Mucosa of rectum (tissue), 2 donors: Measurements from ENCODE around the gene RER1.

Experiments used
- H3K27ac ChIP-seq, 2 donors: one replicate each; pipeline ENCODE4 v1.7.0; 2013; ENCODE audit warnings: inconsistent platforms in 2 of 2, low read depth in 2 of 2, low read length in 2 of 2
- H3K27me3 ChIP-seq, 2 donors: one replicate each; pipeline ENCODE4 v1.7.0; 2013; ENCODE audit warnings: low read length in 2 of 2; ENCODE audit not compliant: control insufficient read depth in 2 of 2, insufficient read depth in 2 of 2
- H3K36me3 ChIP-seq, 2 donors: one replicate each; pipeline ENCODE4 v1.7.0; 2013; ENCODE audit warnings: low read length in 2 of 2; ENCODE audit not compliant: control insufficient read depth in 2 of 2, insufficient read depth in 2 of 2
- H3K4me1 ChIP-seq, 2 donors: one replicate each; pipeline ENCODE4 v1.7.0; 2013; ENCODE audit warnings: low read length in 2 of 2, mild to moderate bottlenecking in 1 of 2; ENCODE audit not compliant: control insufficient read depth in 2 of 2, insufficient read depth in 2 of 2
- H3K4me3 ChIP-seq, 2 donors: one replicate each; pipeline ENCODE4 v1.7.0; 2013; ENCODE audit warnings: low read length in 2 of 2
- H3K9ac ChIP-seq, 2 donors: one replicate each; pipeline ENCODE4 v1.7.0; 2013; ENCODE audit warnings: low read length in 2 of 2, low read depth in 1 of 2, mild to moderate bottlenecking in 1 of 2
- H3K9me3 ChIP-seq, 2 donors: one replicate each; pipeline ENCODE4 v1.7.0; 2013; ENCODE audit warnings: low read length in 2 of 2; ENCODE audit not compliant: control insufficient read depth in 2 of 2
- donor health status: healthy.
- donor health status: Normal muscosa, but diverticular disease.

The RER1 gene

DNA sequence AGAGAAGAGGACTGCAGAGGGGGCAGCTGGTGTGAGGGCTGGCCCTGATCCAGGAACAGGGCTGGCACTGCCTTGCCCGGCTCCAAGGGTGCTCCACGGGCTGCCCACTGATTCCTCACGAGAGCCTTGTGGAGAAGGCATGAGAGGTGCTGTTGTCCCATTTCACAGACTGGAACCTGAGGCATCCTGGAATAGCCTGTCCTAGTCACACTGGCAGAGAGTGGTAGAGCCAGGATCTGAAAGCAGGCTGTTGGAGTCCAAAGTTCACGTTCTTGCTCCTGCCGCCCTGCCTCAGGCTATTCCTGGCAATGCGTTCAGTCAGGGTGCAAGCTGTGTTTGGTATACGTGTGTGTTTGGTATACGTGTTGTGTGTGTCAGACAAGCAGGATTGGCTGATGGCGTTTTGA, 1.8 kb downstream of the RER1 start:
- H3K9ac ChIP-seq = peak overlapping the region; percentile 9 to 78
- no peaks in the 10 kb centered on the region for H3K9me3 ChIP-seq
- H3K4me3 ChIP-seq = peak overlapping the region; percentile 62 to 86
- peaks cover 22 to 39% of the 10 kb centered on the region in 2 donors for H3K36me3 ChIP-seq
- no peaks in the 10 kb centered on the region for H3K27me3 ChIP-seq
- H3K4me1 ChIP-seq = peaks cover 17 to 30% of the 10 kb centered on the region in 2 donors
- H3K27ac ChIP-seq = peak overlapping the region in 1 of 2 donors; percentile 49

DNA sequence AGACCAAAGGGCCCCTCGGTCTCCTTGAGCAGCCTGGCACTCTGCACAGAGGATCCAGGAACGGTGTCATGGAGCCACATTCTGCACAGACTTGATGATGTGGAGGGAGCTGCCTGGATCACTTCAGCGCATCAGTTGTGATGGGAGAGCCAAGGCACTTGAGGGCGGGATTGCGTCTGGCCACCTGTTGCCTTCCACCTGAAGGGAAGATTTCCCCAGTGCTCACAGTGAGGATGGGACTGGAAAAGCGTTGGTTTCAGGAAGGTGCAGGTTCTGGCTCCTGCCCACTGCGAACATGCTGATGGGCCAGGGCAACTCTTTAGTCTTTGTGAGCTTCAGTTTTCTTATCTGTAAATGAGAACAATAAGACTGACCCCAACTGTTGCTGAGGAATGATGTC, 2.6 kb downstream of the RER1 start:
- H3K27ac ChIP-seq = no peak overlapping the region
- peaks cover 17 to 30% of the 10 kb centered on the region in 2 donors for H3K4me1 ChIP-seq
- H3K9ac ChIP-seq = peak overlapping the region; percentile 9 to 78
- H3K36me3 ChIP-seq = peaks cover 28 to 45% of the 10 kb centered on the region in 2 donors
- no peaks in the 10 kb centered on the region for H3K27me3 ChIP-seq
- H3K4me3 ChIP-seq = no peak overlapping the region
- no peaks in the 10 kb centered on the region for H3K9me3 ChIP-seq

DNA sequence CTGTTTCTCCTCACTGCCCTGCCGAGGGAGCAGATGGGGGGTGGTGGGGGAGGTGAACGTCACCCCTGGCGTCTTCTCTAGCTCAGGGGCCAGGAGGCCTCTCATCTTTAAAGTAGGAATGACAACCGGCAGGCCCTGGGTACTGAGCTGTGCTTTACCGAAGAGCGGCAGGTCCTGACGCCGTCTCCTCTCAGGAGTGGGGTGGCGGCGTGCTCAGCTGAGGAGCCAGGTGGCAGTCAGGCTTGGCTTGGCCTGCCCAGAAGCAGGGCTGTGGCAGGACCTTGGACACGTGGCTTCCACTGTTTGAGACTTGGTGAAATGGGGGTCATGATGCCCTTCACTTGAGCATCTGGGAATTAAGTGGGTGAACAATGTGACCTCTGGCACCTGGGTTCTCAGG, 3.1 kb downstream of the RER1 start:
- no peak overlapping the region for H3K27ac ChIP-seq
- H3K9me3 ChIP-seq = no peaks in the 10 kb centered on the region
- peaks cover 17 to 30% of the 10 kb centered on the region in 2 donors for H3K4me1 ChIP-seq
- H3K4me3 ChIP-seq = no peak overlapping the region
- H3K9ac ChIP-seq = no peak overlapping the region
- H3K36me3 ChIP-seq = peaks cover 34 to 50% of the 10 kb centered on the region in 2 donors
- H3K27me3 ChIP-seq = no peaks in the 10 kb centered on the region

DNA sequence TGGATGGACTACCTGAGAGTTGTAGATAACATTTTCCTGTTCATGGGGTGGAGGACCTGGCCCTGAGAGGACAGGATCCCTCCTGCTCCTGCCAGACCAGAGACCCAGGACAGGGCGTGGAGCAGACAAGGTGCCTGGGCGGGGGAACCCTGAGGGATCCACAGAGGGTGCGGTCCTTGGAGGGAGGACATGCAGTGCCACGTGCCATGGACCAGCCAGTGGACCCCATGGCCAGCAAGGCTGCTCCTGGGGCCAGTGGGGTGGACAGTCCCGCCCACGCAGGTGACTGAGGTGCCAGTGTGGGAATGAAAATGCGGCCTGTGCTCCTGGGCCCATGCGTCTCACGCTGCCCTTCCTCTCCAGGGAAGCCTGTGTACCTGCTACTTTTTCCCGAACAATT, 3.6 kb downstream of the RER1 start:
- H3K9me3 ChIP-seq = no peaks in the 10 kb centered on the region
- H3K9ac ChIP-seq = no peak overlapping the region
- H3K4me3 ChIP-seq = no peak overlapping the region
- H3K27me3 ChIP-seq = no peaks in the 10 kb centered on the region
- H3K36me3 ChIP-seq = peaks cover 38 to 55% of the 10 kb centered on the region in 2 donors
- H3K4me1 ChIP-seq = peaks cover 17 to 28% of the 10 kb centered on the region in 2 donors
- no peak overlapping the region for H3K27ac ChIP-seq

DNA sequence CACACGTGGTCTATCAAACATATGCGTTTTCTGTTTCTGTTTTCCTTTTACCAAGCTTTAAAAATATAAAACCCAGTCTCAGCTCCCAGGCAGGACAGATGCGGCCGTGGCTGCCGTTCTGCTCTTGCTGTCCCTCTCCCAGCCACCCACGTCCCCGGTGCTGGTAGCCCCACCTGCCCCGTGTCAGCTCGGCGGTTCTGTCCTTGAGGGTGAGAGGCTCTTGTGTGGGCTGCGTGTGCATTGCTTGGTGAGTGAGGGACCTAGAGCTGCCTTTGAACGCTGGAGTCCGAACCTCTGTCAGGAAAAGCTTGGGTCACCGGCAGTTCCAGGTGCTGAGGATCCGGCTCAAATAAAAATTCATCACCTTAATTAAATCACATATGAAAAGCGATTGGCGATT, 4.4 kb downstream of the RER1 start:
- Histone ChIP-seq H3K4me1 (peaks cover 17 to 23% of the 10 kb centered on the region in 2 donors), H3K27ac (no peak overlapping the region), H3K36me3 (peaks cover 45 to 62% of the 10 kb centered on the region in 2 donors), H3K27me3 (no peaks in the 10 kb centered on the region), H3K4me3 (no peak overlapping the region), H3K9me3 (no peaks in the 10 kb centered on the region), H3K9ac (no peak overlapping the region)

DNA sequence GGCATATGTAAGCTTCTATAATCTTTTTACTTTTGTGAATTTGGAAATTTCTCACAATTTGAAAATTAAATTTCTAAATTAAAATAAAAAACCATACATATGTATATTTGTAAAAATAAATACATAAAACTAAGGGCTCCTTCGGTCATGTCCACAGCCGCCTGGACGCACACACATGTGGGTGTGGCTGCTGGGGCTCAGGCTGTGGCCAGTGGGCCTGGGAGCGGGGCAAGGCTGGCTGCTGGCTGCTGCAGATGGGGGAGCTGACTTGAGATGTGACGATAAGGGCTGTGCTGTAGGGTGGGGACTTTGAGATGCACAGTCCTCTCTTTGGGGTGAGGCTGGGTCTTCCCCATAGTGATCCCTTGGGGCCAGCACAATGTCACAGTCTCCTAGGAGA, 4.8 kb downstream of the RER1 start:
- no peaks in the 10 kb centered on the region for H3K27me3 ChIP-seq
- no peak overlapping the region for H3K9ac ChIP-seq
- H3K27ac ChIP-seq = no peak overlapping the region
- H3K9me3 ChIP-seq = no peaks in the 10 kb centered on the region
- H3K36me3 ChIP-seq = peaks cover 47 to 64% of the 10 kb centered on the region in 2 donors
- H3K4me3 ChIP-seq = no peak overlapping the region
- H3K4me1 ChIP-seq = peaks cover 17 to 23% of the 10 kb centered on the region in 2 donors

DNA sequence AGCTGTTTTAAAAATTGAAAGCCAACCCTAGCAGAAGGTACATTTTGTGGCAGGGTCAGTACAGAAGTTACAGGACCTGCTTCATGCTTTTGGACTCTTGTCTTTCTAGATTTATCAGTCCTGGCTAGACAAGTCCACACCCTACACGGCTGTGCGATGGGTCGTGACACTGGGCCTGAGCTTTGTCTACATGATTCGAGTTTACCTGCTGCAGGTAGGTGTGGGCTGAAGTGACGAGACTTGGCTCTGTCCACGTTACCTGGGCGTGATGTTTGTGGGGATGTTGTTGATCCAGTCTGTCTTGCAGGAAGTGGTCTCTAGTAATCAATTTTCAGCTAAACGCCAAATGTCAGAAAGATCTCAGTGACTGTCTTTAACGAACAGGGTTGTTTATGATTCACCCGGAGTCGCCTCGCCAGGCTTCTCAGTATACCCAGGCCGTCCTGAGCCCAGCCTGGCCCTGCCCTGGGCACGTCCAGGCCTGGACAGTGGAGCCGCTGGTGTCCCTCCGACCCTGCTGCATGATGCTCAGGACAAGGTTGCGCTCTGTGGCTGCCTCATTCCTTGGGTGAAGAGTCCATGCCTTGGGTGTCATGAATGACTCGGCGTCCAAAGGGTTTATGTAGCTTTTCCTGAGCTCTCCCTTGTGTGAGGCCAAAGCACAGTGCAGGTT, 5.5 kb downstream of the RER1 start:
- peaks cover 17 to 23% of the 10 kb centered on the region in 2 donors for H3K4me1 ChIP-seq
- H3K9me3 ChIP-seq = no peaks in the 10 kb centered on the region
- H3K4me3 ChIP-seq = no peak overlapping the region
- no peaks in the 10 kb centered on the region for H3K27me3 ChIP-seq
- peak overlapping the region in 1 of 2 donors; percentile 8 for H3K27ac ChIP-seq
- peaks cover 54 to 70% of the 10 kb centered on the region in 2 donors for H3K36me3 ChIP-seq
- H3K9ac ChIP-seq = no peak overlapping the region

DNA sequence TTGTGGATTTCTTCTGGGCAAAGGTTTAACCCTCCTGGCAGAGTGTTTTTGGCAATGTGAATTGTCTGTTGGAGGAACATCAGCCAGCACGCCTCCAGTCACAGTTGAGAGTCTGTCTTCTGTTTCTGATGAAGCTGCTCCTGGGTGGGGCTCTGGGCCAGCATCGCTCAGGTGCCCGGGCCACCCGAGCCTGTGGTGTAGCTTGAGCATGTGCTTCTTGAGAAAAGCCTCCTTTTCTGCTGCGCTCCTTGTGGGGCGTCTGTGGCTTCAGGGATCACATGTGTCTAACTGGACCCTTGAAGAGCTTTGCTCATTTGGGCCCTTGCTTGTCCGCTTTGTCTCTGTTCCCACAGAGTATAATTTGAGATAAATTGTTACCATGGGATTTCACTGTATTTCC, 7.2 kb downstream of the RER1 start:
- Histone ChIP-seq H3K4me3 (no peak overlapping the region), H3K27ac (no peak overlapping the region), H3K4me1 (peaks cover 2 to 6% of the 10 kb centered on the region in 2 donors), H3K36me3 (peaks cover 67 to 77% of the 10 kb centered on the region in 2 donors), H3K27me3 (no peaks in the 10 kb centered on the region), H3K9me3 (no peaks in the 10 kb centered on the region), H3K9ac (no peak overlapping the region)

DNA sequence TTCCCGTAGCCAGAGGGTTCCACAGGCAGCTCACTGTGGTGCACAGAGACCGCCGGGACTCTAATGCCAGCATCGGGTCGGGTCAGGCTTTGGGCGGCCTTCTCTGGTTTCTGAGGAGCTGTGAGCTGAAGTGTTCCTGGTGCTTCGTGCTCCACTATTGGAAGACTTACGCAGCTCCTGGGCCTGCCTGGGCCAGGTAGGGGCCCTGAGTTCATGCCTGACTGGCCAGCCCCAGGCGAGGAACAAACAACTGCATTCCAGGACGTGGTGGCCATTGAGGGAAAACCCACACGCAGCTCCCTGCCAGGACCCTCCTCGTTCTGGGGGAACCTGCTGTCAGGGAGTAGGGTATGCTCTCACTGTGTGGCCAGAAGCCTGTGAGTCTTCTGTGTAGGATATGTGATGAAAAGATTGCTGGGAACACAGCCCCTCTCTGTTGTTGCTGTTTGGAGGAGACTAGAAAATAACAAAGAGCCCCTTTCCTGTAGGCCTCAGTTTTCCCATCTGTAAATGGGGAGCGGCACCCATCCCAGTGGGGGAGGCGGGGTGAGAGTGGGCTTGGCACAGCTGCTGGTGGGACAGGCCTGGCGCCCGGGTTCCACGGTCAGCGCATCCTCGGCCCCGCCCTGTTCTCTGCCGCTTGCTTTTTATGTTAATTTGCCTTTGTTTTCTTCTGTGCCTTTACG, 8.4 kb downstream of the RER1 start:
- Histone ChIP-seq H3K9ac (no peak overlapping the region), H3K36me3 (peaks cover 78 to 80% of the 10 kb centered on the region in 2 donors), H3K27me3 (no peaks in the 10 kb centered on the region), H3K4me1 (no peaks in the 10 kb centered on the region), H3K9me3 (no peaks in the 10 kb centered on the region), H3K27ac (no peak overlapping the region), H3K4me3 (no peak overlapping the region)

DNA sequence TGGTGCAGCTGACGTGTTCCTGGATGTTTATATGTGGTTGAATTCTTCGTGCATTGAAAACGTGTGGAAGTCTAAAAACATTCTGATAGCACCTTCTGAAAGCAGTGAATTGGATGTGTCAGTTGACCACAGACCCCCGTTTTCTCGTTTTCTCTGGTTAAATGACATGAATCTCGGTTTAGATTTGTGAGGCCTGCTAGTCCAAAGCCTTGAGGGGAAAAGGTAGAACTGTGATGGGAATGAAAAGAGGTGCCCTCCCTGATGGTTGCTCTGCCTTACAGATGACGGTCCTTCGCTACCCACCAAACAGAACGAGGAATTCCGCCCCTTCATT, 8.9 kb downstream of the RER1 start:
- Histone ChIP-seq H3K27me3 (no peaks in the 10 kb centered on the region), H3K9me3 (no peaks in the 10 kb centered on the region), H3K9ac (no peak overlapping the region), H3K27ac (no peak overlapping the region), H3K4me3 (no peak overlapping the region), H3K36me3 (peaks cover 76 to 82% of the 10 kb centered on the region in 2 donors), H3K4me1 (no peaks in the 10 kb centered on the region)
